GM19043 (cell line): ENCODE data around the gene CEP162.
"Not testable (repeated sequence)": the region's sequence is repeated elsewhere in the genome, so short reads cannot be mapped to it uniquely, and the experiment has no call there.

Experiments used
- ATAC-seq: cut with Tn5 transposase; IDR thresholded peaks from one replicate; pipeline ENCODE4 v1.9.1; 2021; ENCODE audit warnings: low read depth; ENCODE audit not compliant: unreplicated experiment

CEP162 gene, protein sequence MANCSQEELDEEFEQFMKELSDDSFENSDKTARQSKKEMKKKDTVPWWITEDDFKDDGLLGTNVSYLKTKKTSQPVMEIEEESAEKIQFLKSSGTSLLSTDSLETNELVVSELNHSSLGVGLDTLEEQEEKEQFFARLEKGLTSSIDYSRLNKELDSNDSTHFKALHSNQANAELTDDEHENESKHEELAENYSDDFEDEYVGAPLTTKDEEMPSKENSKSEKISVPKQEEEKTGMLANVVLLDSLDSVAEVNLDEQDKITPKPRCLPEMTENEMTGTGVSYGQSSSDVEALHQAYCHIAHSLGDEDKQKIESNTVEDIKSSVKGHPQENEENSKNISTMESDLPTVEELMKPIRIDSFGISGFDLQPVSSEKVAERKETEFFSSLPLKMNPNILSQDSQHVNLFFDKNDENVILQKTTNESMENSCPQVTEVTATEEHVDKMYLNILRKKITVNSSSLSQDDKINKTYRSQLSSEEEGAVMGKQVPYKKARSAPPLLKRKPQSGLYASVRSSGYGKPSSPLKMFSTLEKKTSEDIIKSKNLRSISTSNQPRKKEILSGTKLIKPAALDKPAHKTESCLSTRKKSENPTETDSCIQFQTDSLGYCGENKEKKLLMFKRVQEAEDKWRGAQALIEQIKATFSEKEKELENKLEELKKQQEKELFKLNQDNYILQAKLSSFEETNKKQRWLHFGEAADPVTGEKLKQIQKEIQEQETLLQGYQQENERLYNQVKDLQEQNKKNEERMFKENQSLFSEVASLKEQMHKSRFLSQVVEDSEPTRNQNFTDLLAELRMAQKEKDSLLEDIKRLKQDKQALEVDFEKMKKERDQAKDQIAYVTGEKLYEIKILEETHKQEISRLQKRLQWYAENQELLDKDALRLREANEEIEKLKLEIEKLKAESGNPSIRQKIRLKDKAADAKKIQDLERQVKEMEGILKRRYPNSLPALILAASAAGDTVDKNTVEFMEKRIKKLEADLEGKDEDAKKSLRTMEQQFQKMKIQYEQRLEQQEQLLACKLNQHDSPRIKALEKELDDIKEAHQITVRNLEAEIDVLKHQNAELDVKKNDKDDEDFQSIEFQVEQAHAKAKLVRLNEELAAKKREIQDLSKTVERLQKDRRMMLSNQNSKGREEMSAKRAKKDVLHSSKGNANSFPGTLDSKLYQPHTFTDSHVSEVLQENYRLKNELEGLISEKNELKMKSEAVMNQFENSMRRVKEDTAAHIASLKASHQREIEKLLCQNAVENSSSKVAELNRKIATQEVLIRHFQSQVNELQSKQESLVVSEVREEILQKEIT (N-terminal part only)

GRCh38 chr6:84227434-84228197 lies at the start of gene CEP162:
CEP162 (minus strand) TSS chr6:84227643; CDS start chr6:84226393, 1,250 bp downstream.
- peak; percentile 97 for ATAC-seq

- no peak for ATAC-seq
Observed at GRCh38 chr6:84274856-84275255, 47.4 kb upstream of the CEP162 start.

DNA sequence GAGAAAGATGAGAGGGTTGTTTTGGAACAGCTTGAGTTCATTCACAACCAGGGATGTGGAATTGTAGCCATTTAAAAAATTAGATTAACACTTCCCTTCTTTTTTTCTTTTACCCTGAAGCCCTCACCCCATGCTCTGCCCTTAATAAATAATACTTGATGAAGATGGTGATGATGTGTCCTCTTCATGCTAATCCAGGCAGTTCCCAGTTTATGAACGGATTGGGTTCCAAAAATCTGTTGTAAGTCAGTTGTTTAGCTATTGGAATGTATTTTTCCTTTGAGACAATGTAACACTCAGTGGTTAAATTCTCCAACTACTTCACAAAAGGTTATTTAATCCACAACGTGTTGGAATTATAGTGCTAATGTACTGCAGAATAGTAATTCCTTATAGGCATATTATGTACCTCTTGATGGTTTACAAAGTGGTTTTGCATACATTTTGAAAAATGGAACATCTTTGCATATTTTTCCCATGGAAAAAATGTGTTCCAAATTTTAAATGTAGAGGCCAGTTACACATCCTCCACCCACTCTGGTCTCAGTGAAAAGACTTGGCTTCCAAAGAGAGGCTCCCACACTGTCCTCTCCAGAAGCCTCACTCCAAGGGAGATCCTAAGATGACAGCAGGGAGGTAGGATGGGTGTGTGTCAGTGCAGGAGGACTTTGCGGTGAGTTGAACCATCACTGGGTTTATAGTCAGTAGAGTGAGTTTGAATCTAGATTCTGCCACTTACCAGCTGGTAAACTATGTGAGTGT lies 45.8 kb upstream of the CEP162 start:
- ATAC-seq, result no peak

- no peak for ATAC-seq
Observed at GRCh38 chr6:84272298-84272697, 44.9 kb upstream of the CEP162 start.

- ATAC-seq, result no peak
Observed at GRCh38 chr6:84271061-84271716, 43.7 kb upstream of the CEP162 start.

DNA sequence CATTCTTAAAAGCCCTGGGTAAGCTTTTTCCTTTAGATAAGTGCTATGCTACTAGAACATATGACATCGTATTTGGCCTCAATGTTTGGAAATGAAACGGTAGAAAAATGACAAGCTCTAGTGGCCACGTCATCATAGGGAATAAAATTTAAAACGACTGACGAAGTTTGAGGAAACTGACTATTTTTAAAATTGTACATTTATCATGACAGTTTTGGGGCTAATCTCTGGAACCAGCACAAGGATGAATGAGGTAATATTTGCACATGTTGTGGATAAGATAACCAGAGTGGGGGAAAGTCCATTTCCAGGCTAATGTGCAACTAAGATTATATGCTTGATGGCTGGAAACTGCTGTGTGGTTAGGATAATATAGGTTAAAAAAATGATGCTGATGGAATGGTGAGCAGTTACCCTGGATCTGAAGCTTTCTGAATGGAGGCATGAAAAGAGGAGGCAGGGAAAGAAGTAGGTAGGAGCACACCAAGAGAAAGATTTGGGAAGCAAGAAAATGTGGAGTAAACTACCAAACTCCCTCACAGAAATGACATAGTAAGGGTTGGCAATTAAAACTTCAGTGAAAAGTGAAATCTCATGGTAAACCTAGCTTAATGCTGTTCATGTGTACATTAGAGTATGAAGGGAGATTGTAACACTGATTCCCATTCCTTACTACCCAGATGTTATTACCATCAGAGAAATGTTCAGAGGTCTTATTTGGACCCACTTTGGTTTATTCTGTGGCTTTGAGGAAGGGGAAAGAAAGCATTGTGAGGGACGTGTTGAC lies 42.7 kb upstream of the CEP162 start:
- no peak for ATAC-seq

- ATAC-seq, result no peak
Observed at GRCh38 chr6:84268781-84269180, 41.3 kb upstream of the CEP162 start.

GRCh38 chr6:84263557-84263956 lies 36.1 kb upstream of the CEP162 start:
- ATAC-seq, result no peak

GRCh38 chr6:84260926-84261325 lies 33.5 kb upstream of the CEP162 start:
- ATAC-seq, result no peak

DNA sequence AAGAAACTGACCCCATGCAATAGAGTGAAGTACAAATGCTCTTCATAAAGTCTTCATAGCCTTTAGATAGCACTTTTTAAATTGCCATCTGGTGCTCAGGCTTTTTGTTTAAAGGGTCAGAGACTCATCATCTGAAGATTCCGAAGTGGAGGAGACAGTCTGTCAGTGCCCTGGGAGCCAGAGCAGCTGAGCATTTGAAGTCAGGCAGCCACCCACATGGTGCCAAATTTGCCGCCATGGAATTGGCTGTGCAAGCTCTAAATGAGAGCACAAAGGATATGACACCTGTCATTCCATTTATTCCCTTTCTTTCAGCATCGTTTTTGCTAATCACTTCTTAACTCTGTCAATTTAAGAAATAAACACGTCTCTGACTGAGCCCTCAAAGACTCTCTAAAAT lies 32.8 kb upstream of the CEP162 start:
- no peak for ATAC-seq

- ATAC-seq, result no peak
Observed at GRCh38 chr6:84258866-84259265, 31.4 kb upstream of the CEP162 start.

DNA sequence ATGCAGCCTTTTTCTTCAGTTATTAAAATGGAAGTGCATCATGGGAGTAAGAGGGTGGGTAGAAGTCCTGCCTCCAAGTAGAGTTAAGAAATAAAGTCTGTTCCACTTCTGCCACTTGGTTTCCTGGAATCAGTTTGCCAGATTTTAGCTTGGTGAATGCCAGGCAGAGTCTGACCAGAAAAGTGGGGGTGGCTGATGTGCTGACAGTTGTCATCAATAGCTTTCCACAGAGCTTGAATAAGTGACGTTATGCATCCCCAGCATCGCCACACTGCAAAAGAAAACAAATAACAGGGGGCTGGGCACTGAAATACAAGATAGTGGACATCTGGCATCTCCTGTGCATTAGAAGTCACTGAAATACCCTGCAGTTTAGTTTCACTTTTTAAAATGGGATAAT lies 30.8 kb upstream of the CEP162 start:
- ATAC-seq, result no peak

DNA sequence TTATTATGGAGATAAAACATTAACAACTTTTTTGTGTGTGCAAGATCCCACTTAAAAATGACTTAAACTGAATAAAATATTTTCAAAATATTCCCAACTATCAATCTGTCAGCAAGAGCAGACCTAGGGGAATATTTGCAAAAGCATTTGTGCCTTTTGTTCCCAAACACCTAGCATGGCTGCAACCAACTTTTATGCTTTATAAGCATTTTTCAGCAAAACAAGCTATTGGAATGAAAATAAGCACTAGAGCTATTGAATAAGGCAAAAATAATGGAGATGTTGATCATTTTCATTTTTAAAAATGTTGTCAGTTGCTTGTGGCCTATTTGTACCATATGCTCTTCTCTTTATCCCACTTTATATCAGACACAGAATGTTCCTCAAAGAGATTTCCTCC lies 28.2 kb upstream of the CEP162 start:
- ATAC-seq, result no peak

GRCh38 chr6:84253380-84253779 lies 25.9 kb upstream of the CEP162 start:
- no peak for ATAC-seq

DNA sequence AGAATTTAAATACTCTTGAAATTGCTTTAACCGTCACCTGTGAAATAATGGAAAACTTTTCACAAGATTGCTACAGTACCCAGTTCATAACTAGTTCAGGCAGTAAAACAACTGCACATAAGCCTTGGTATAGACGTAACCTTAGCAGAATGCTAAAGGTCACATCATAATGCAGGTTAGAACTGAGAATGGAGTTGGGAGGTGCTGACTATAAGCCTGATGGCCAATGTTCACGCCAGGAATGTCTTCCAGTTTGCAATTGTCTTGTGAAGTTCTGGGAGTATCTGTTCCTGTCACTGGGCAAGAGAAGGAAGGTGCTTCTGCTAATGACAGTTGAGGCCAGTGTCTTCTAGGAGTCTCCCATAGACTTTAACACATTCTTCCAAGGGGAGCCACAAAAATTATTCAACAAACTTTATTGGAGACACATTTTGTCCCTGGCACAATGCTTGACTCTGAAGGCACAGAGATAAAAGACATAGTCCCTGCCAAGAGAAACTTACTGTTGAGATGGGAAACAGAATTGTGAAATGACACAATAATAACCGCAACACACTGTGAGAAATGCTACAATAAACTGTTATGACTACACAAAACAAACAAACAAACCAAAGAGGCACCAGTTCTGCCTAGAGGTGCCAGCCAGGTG lies 24.6 kb upstream of the CEP162 start:
- ATAC-seq, result no peak

GRCh38 chr6:84249724-84250123 lies 22.3 kb upstream of the CEP162 start:
- no peak for ATAC-seq

- ATAC-seq, result not testable (repeated sequence)
Observed at GRCh38 chr6:84244416-84245081, 17.1 kb upstream of the CEP162 start.
